ENCODE data around the gene PAPPA2.

GRCh38 chr1:176705585-176705984 is 242.6 kb downstream of the PAPPA2 start:
- TF ChIP-seq CTCF (conservative IDR thresholded peaks at IDR 0.05), result peak; percentile 6; the same call in 1 of the 2 replicates
- TF ChIP-seq ZFX (IDR thresholded peaks at IDR 0.05), result no peak
